HepG2 (cell line): ENCODE results near the gene MAN2B2. TPM values are rescaled to one million over a fixed set of nuclear protein-coding genes. Genes with fewer than 3 reads are reported as not detected.

Source experiments
- ATAC-seq: fragments of 200-7000 bp; cut with Tn5 transposase; 3 replicates; pipeline ENCODE4 v1.9.1; 2020; ENCODE audit warnings: mild to moderate bottlenecking, moderate library complexity
- BruUV-seq: library from RNA; stranded (reverse); fragments of 400-500 nt; replicated peaks from 2 replicates; lab custom pipeline; 2021; lab: Mats Ljungman, UMichigan
- CTCF ChIA-PET: fragments of 300-600 bp; formaldehyde crosslinking; extraction: SDS; loops from one replicate; lab custom pipeline; 2021; ENCODE audit warnings: low total read pairs, inconsistent platforms, low intra/inter-chr PET ratio; lab: Yijun Ruan, JAX
- POLR2A ChIA-PET: fragments of 350-600 bp; sonication (Branson Sonifier 250); formaldehyde crosslinking; loops from one replicate; lab custom pipeline; 2020; ENCODE audit warnings: antibody characterized with exemption, inconsistent platforms; lab: Yijun Ruan, JAX
- DNase-seq: peaks from one replicate; pipeline ENCODE4 v3.0.0-alpha.2; 2015; ENCODE audit warnings: low spot score
- FAIRE-seq: peaks from 3 replicates; lab custom pipeline; 2011; peaks lifted over from hg19 to GRCh38; lab: Jason Lieb, UNC
- H2AFZ ChIP-seq: one replicate; pipeline ENCODE4 v1.6.1; 2011; ENCODE audit warnings: low read length, inconsistent platforms
- H3K27ac ChIP-seq: fragments of 300-600 bp; 3 replicates; pipeline ENCODE4 v1.8.0; 2011; ENCODE audit warnings: mixed run types, mild to moderate bottlenecking, mixed read lengths, low read length, inconsistent platforms; ENCODE audit not compliant: insufficient read depth; ENCODE audit errors: extremely low read length
- H3K27me3 ChIP-seq, 2 experiments: fragments of 200-600 bp in 1 of 2; 2 replicates in 1 of 2; 3 replicates in 1 of 2; pipeline versions ENCODE4 v1.6.0 to v1.8.0; 2011; ENCODE audit warnings: low read length in 2 of 2, mild to moderate bottlenecking in 2 of 2, moderate library complexity in 2 of 2, inconsistent platforms in 1 of 2; ENCODE audit not compliant: insufficient read depth in 2 of 2, control insufficient read depth in 1 of 2
- H3K36me3 ChIP-seq, 2 experiments: fragments of 200-600 bp in 1 of 2; replicated peaks in 1 of 2; 2 replicates in 1 of 2; 3 replicates in 1 of 2; pipeline versions ENCODE4 v1.5.1 to v1.8.0; 2011; ENCODE audit warnings: low read length in 2 of 2, inconsistent platforms in 1 of 2; ENCODE audit not compliant: insufficient read depth in 2 of 2, control insufficient read depth in 1 of 2
- H3K4me1 ChIP-seq: 2 replicates; pipeline ENCODE4 v1.5.1; 2012; ENCODE audit warnings: low read length, inconsistent platforms; ENCODE audit not compliant: insufficient read depth
- H3K4me2 ChIP-seq: 2 replicates; pipeline ENCODE4 v1.6.0; 2011; ENCODE audit warnings: low read depth, low read length, inconsistent platforms
- H3K4me3 ChIP-seq, 3 experiments: fragments of 200-600 bp in 1 of 3; sonication (generic), shearing (Covaris generic) in 1 of 3; replicated peaks in 1 of 3; 2 replicates each; pipeline ENCODE4 v1.5.1; 2011 to 2016; ENCODE audit warnings: low read length in 3 of 3, inconsistent platforms in 2 of 3, low read depth in 2 of 3, mild to moderate bottlenecking in 2 of 3, control low read depth in 1 of 3, mixed read lengths in 1 of 3; ENCODE audit not compliant: insufficient read depth in 1 of 3
- H3K79me2 ChIP-seq: one replicate; pipeline ENCODE4 v1.6.1; 2011; ENCODE audit warnings: low read length, inconsistent platforms; ENCODE audit not compliant: insufficient read depth
- H3K9ac ChIP-seq: 2 replicates; pipeline ENCODE4 v1.6.0; 2011; ENCODE audit warnings: mild to moderate bottlenecking, low read depth, low read length, inconsistent platforms; ENCODE audit not compliant: insufficient read depth
- H3K9me3 ChIP-seq: 2 replicates; pipeline ENCODE4 v1.5.1; 2012; ENCODE audit warnings: mild to moderate bottlenecking, low read length
- H4K20me1 ChIP-seq: 2 replicates; pipeline ENCODE4 v1.6.0; 2011; ENCODE audit warnings: inconsistent platforms, mild to moderate bottlenecking, low read length, moderate library complexity; ENCODE audit not compliant: insufficient read depth
- AKAP8 ChIP-seq: sonication (generic); formaldehyde crosslinking; IDR thresholded peaks from 2 replicates; pipeline ENCODE4 v1.5.1; 2020; ENCODE audit warnings: mild to moderate bottlenecking, missing genetic modification reagents
- FOXK2 ChIP-seq: fragments of 450-650 bp; IDR thresholded peaks from 2 replicates; pipeline ENCODE4 v1.6.1; 2016
- MIER2 ChIP-seq: IDR thresholded peaks from 2 replicates; pipeline ENCODE4 v1.6.1; 2016; ENCODE audit warnings: missing biosample characterization, missing genetic modification reagents
- POLR2AphosphoS5 ChIP-seq: IDR thresholded peaks from 2 replicates; pipeline ENCODE4 v1.6.1; 2012; ENCODE audit warnings: low read depth, low read length
- SETDB1 ChIP-seq: sonication (generic); formaldehyde crosslinking; IDR thresholded peaks from 2 replicates; pipeline ENCODE4 v1.5.1; 2020; ENCODE audit warnings: missing genetic modification reagents, mild to moderate bottlenecking, borderline replicate concordance
- ZKSCAN8 ChIP-seq: IDR thresholded peaks from 2 replicates; pipeline ENCODE4 v1.6.1; 2016; ENCODE audit warnings: borderline replicate concordance, missing genetic modification reagents, missing compliant biosample characterization
- ZNF292 ChIP-seq: sonication (generic); formaldehyde crosslinking; IDR thresholded peaks from 2 replicates; pipeline ENCODE4 v1.8.1; 2022; ENCODE audit warnings: mild to moderate bottlenecking, low read depth, missing genetic modification reagents, borderline replicate concordance
- ZNF589 ChIP-seq: sonication (generic); formaldehyde crosslinking; conservative IDR thresholded peaks from 2 replicates; pipeline ENCODE4 v1.8.0; 2022; ENCODE audit warnings: mild to moderate bottlenecking, moderate library complexity, missing genetic modification reagents
- ZNF652 ChIP-seq: IDR thresholded peaks from 2 replicates; pipeline ENCODE4 v1.6.1; 2016; ENCODE audit warnings: low read depth, borderline replicate concordance
- WGBS: methylation state at CpG from one replicate; pipeline ENCODE4 v1.1.6; 2017; ENCODE audit warnings: low lambda C conversion rate; 5-methylcytosine and 5-hydroxymethylcytosine counted together
- in situ Hi-C: cut with HindIII; loops from 2 replicates; pipeline ENCODE4 v1.10.0; 2017; ENCODE audit warnings: low pct_unique_long_range_greater_than_20kb; ENCODE audit not compliant: extremely low pct_ligation_motif_present
- intact Hi-C: fragments of 100-400 bp; cut with micrococcal nuclease; formaldehyde crosslinking; loops from one replicate; pipeline ENCODE4 v1.10.0; 2022; ENCODE audit not compliant: unreplicated experiment
- polyA plus RNA-seq, 8 experiments: library from polyadenylated mRNA; depleted of rRNA in 3 of 8; stranded (reverse) in 7 of 8; unstranded in 1 of 8; fragments of >200 nt; fragmentation: Illumina TruSeq in 4 of 8; extraction: Trizol in 4 of 8; gene quantifications; 2 replicates each; pipeline versions ENCODE4 v1.2.1 to v1.2.3, GENCODE V29; 2011 to 2016; ENCODE audit warnings: low read depth in 4 of 8, missing spikeins in 1 of 8, mixed read lengths in 1 of 8; ENCODE audit not compliant: insufficient read depth in 1 of 8
- total RNA-seq, 5 experiments: library from RNA; depleted of rRNA; stranded (reverse); fragments of >200 nt; fragmentation: Illumina TruSeq; extraction: Trizol; gene quantifications; 2 replicates each; pipeline ENCODE4 v1.2.3, GENCODE V29; 2016; ENCODE audit warnings: low read depth in 1 of 5

MAN2B2 gene
- total and polyA plus RNA-seq, 2 of the 13 experiments (the other 11 are each of a cell fraction or from before 2014, with no cell fraction given), result 4.8 to 5.4 TPM

DNA sequence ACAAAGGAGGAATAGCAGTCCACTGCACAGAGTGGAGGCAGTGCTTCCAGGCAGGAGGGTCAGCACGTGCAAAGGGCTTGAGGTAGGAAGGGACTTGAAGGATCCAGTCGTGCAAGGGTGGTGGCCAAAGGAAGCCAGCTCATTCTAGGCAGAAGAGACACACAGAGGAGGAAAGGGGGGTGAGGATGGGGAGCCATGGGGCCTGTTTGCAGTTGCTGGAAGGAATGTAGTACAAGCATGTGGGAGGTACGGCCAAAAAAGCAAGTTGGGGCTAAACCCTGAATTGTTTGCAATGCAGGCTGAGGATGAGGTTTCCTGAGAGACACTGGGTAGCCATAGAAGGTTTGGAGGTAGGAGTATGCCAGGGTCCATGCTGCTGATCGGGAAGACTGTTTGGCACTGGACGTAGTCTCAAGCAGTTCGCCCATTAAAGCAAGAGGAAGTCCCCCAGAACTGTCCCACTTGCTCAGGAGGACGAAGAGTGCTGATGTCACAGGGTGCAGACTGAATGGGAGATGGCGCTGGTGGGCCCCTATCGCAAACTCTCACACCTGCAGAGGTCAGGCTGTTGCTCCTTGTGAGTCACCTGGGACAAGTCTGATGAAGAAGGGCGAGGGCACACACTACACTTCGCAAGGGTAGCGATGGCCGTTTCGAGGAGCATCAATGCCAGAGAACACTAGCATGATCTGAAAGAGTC, 9.1 kb upstream of the MAN2B2 start:
- ATAC-seq, result no peak
- H3K9ac ChIP-seq, result no peak overlapping the region
- in situ Hi-C loops, result loop anchor here (25.0 kb wide), 1 partner anchor 329 kb away; no protein-coding TSS in a partner anchor
- no peak for DNase-seq
- POLR2A ChIA-PET, result interaction anchor here (1.1 kb wide), 1 partner anchor 9 kb away, joined by 3 read pairs; no protein-coding TSS in a partner anchor
- no peaks in the 10 kb centered on the region for H3K4me1 ChIP-seq
- BruUV-seq, result no TSS peak
- H3K4me3 ChIP-seq, result no peak overlapping the region
- H3K36me3 ChIP-seq, result no peaks in the 10 kb centered on the region
- WGBS, result 12% methylated on average over 5 of the region's 14 CpGs
- no peak for FAIRE-seq
- intact Hi-C loops, result no loop called here
- H3K27ac ChIP-seq, result no peak overlapping the region
- CTCF ChIA-PET, result no interaction called here
- no peaks in the 10 kb centered on the region for H3K9me3 ChIP-seq
- no peak overlapping the region for H3K4me2 ChIP-seq
- peaks cover 18 to 78% of the 10 kb centered on the region in 2 experiments; a peak in 4 of 5 replicates for H3K27me3 ChIP-seq
- 0 out of 2 replicates have a peak, but pooled peaks cover 4% of the 10 kb centered on the region for H4K20me1 ChIP-seq
- H3K79me2 ChIP-seq, result no peaks in the 10 kb centered on the region
- H2AFZ ChIP-seq, result no peak overlapping the region
- TF ChIP-seq ZNF589, result no peak
- no peak for TF ChIP-seq ZKSCAN8 (CRISPR knock-in tag)
- TF ChIP-seq ZNF292, result no peak
- no peak for TF ChIP-seq POLR2AphosphoS5
- TF ChIP-seq AKAP8 (CRISPR knock-in tag), result no peak
- no peak for TF ChIP-seq ZNF652 (CRISPR knock-in tag)
- no peak for TF ChIP-seq FOXK2
- no peak for TF ChIP-seq SETDB1 (CRISPR knock-in tag)
- TF ChIP-seq MIER2 (CRISPR knock-in tag), result no peak
